Aorta (tissue), 5 donors: ENCODE results near the gene FRMD6. TPM values are rescaled to one million over a fixed set of nuclear protein-coding genes. Genes with fewer than 3 reads are reported as not detected.
"Not testable (repeated sequence)": the region's sequence is repeated elsewhere in the genome, so short reads cannot be mapped to it uniquely, and the experiment has no call there.

Experiments used
- ATAC-seq: fragments of 200-7000 bp; cut with Tn5 transposase; one replicate; pipeline ENCODE4 v1.9.1; 2022; ENCODE audit warnings: moderate library complexity; ENCODE audit not compliant: low FRiP score
- DNase-seq, 2 donors: peaks; one replicate each; pipeline ENCODE4 v3.0.0-alpha.2; 2020
- H3K27ac ChIP-seq, 2 donors: one replicate each; pipeline ENCODE4 v1.5.1; 2013; ENCODE audit warnings: low read length in 2 of 2, mild to moderate bottlenecking in 2 of 2, moderate library complexity in 2 of 2, control low read depth in 1 of 2, inconsistent platforms in 1 of 2, low read depth in 1 of 2
- H3K27me3 ChIP-seq, 2 donors: one replicate each; pipeline ENCODE4 v1.6.1; 2013; ENCODE audit warnings: control low read depth in 1 of 2, low read length in 1 of 2, mild to moderate bottlenecking in 1 of 2, moderate library complexity in 1 of 2; ENCODE audit not compliant: insufficient read depth in 2 of 2, control insufficient read depth in 1 of 2
- H3K36me3 ChIP-seq, 2 donors: one replicate each; pipeline ENCODE4 v1.6.1; 2013; ENCODE audit warnings: control low read depth in 1 of 2, low read length in 1 of 2, mild to moderate bottlenecking in 1 of 2; ENCODE audit not compliant: insufficient read depth in 2 of 2, control insufficient read depth in 1 of 2
- H3K4me1 ChIP-seq, 2 donors: one replicate each; pipeline ENCODE4 v1.6.1; 2013; ENCODE audit warnings: low read length in 2 of 2, control low read depth in 1 of 2, mild to moderate bottlenecking in 1 of 2, moderate library complexity in 1 of 2; ENCODE audit not compliant: insufficient read depth in 2 of 2, control insufficient read depth in 1 of 2
- H3K4me3 ChIP-seq, 2 donors: one replicate each; pipeline ENCODE4 v1.5.1; 2013; ENCODE audit warnings: low read length in 2 of 2, control low read depth in 1 of 2, mild to moderate bottlenecking in 1 of 2
- H3K9me3 ChIP-seq: one replicate; pipeline ENCODE4 v1.6.1; 2013; ENCODE audit warnings: mild to moderate bottlenecking, low read length; ENCODE audit not compliant: control insufficient read depth
- WGBS, 2 donors: extraction: QIAGEN DNeasy Blood & Tissue Kit; methylation state at CpG; one replicate each; pipeline ENCODE4 v1.1.7; 2013; 5-methylcytosine and 5-hydroxymethylcytosine counted together
- intact Hi-C, 2 donors: fragments of 100-400 bp; cut with DNase I; formaldehyde crosslinking; loops; one replicate each; pipeline versions ENCODE4 v1.14.2 to v1.15.0; 2022
- polyA plus RNA-seq, 2 donors: library from polyadenylated mRNA; stranded (reverse); fragments of 200-250 nt; gene quantifications; one replicate each; pipeline ENCODE4 v1.2.3, GENCODE V29; 2013
- total RNA-seq, 2 donors: library from RNA; stranded (reverse); fragmentation: NEBNext Ultra II Directional; extraction: Animal tissue kit (Norgen Biotek cat#: 25700); gene quantifications; one replicate each; pipeline ENCODE4 v1.2.1, GENCODE V29; 2021
- donor health status: healthy with polysubstance abuse.
- donor health status: Bipolar disorder and iron deficiency.
- donor health status: DM: no; HTN: no; CAD: no.
- donor health status: DM: no; HTN: no; CAD: no.
- donor health status: DM: yes; HTN: yes; CAD: no.

The FRMD6 gene
- total and polyA plus RNA-seq, 4 donors: 10.3 to 56.7 (median 27.9) TPM

GRCh38 chr14:51744372-51745130 lies 92.8 kb downstream of the FRMD6 start:
- Histone ChIP-seq H3K4me1 (no peaks in the 10 kb centered on the region), H3K36me3 (no peaks in the 10 kb centered on the region), H3K9me3 (no peaks in the 10 kb centered on the region), H3K27me3 (no peaks in the 10 kb centered on the region), H3K4me3 (no peak overlapping the region), H3K27ac (no peak overlapping the region)
- no peak for ATAC-seq
- WGBS, 2 donors: 83 to 84% methylated on average over 26 to 31 of the region's 31 CpGs
- DNase-seq: no peak
- intact Hi-C loops: no loop called here

GRCh38 chr14:51746823-51747222 lies 95.1 kb downstream of the FRMD6 start:
- DNase-seq, intact Hi-C loops, H3K27me3 ChIP-seq, H3K4me1 ChIP-seq, H3K27ac ChIP-seq, H3K4me3 ChIP-seq, ATAC-seq, H3K9me3 ChIP-seq, H3K36me3 ChIP-seq: not testable (repeated sequence)
- WGBS, 2 donors: 82 to 87% methylated on average over 25 of the region's 25 CpGs

GRCh38 chr14:51750542-51750941 lies 98.8 kb downstream of the FRMD6 start:
- ATAC-seq (no peak), DNase-seq (no peak)
- intact Hi-C loops: no loop called here
- H3K9me3 ChIP-seq: no peaks in the 10 kb centered on the region
- no peaks in the 10 kb centered on the region for H3K27me3 ChIP-seq
- 93 to 94% methylated on average over 13 of the region's 13 CpGs for WGBS, 2 donors
- H3K4me3 ChIP-seq: no peak overlapping the region
- H3K27ac ChIP-seq: no peak overlapping the region
- H3K4me1 ChIP-seq: no peaks in the 10 kb centered on the region
- no peaks in the 10 kb centered on the region for H3K36me3 ChIP-seq

GRCh38 chr14:51751611-51752345 lies 100.1 kb downstream of the FRMD6 start:
- ATAC-seq, DNase-seq, H3K9me3 ChIP-seq, H3K27me3 ChIP-seq, H3K36me3 ChIP-seq, H3K4me3 ChIP-seq, H3K27ac ChIP-seq, intact Hi-C loops, H3K4me1 ChIP-seq: not testable (repeated sequence)
- WGBS, 2 donors: 94 to 95% methylated on average over 16 of the region's 16 CpGs

GRCh38 chr14:51757756-51758155 lies 106.0 kb downstream of the FRMD6 start:
- 74 to 78% methylated on average over 7 of the region's 7 CpGs for WGBS, 2 donors
- H3K9me3 ChIP-seq, H3K36me3 ChIP-seq, H3K27me3 ChIP-seq, H3K27ac ChIP-seq, H3K4me1 ChIP-seq, intact Hi-C loops, ATAC-seq, DNase-seq, H3K4me3 ChIP-seq: not testable (repeated sequence)

GRCh38 chr14:51759950-51760349 lies 108.2 kb downstream of the FRMD6 start:
- H3K4me3 ChIP-seq: no peak overlapping the region
- no peaks in the 10 kb centered on the region for H3K36me3 ChIP-seq
- DNase-seq (no peak), ATAC-seq (no peak)
- no peaks in the 10 kb centered on the region for H3K27me3 ChIP-seq
- H3K4me1 ChIP-seq: no peaks in the 10 kb centered on the region
- H3K27ac ChIP-seq: no peak overlapping the region
- WGBS, 2 donors: 92 to 94% methylated on average over 18 of the region's 18 CpGs
- H3K9me3 ChIP-seq: no peaks in the 10 kb centered on the region
- intact Hi-C loops: no loop called here

GRCh38 chr14:51765726-51766125 lies 114.0 kb downstream of the FRMD6 start:
- H3K4me1 ChIP-seq, ATAC-seq, H3K9me3 ChIP-seq, H3K27ac ChIP-seq, H3K36me3 ChIP-seq, H3K27me3 ChIP-seq, intact Hi-C loops, DNase-seq, H3K4me3 ChIP-seq: not testable (repeated sequence)
- 88 to 92% methylated on average over 13 of the region's 13 CpGs for WGBS, 2 donors

GRCh38 chr14:51766586-51766985 lies 114.9 kb downstream of the FRMD6 start:
- H3K4me1 ChIP-seq, H3K9me3 ChIP-seq, H3K36me3 ChIP-seq, ATAC-seq, H3K27ac ChIP-seq, H3K4me3 ChIP-seq, intact Hi-C loops, H3K27me3 ChIP-seq: not testable (repeated sequence)
- peak in 1 of 2 donors; percentile 57 for DNase-seq
- WGBS, 2 donors: 69 to 71% methylated on average over 8 of the region's 8 CpGs

GRCh38 chr14:51769261-51769660 lies 117.6 kb downstream of the FRMD6 start:
- DNase-seq, H3K27ac ChIP-seq, H3K27me3 ChIP-seq, H3K36me3 ChIP-seq, ATAC-seq, H3K4me3 ChIP-seq, H3K9me3 ChIP-seq, H3K4me1 ChIP-seq, intact Hi-C loops: not testable (repeated sequence)
- 90 to 94% methylated on average over 7 of the region's 7 CpGs for WGBS, 2 donors
